Measurements from ENCODE around the gene RASSF8. TPM values are rescaled to one million over a fixed set of nuclear protein-coding genes. Genes with fewer than 3 reads are reported as not detected.

Gene RASSF8
- total RNA-seq, 4 donors from 2014 or later: 13.1 to 332 (median 23.5) TPM

DNA sequence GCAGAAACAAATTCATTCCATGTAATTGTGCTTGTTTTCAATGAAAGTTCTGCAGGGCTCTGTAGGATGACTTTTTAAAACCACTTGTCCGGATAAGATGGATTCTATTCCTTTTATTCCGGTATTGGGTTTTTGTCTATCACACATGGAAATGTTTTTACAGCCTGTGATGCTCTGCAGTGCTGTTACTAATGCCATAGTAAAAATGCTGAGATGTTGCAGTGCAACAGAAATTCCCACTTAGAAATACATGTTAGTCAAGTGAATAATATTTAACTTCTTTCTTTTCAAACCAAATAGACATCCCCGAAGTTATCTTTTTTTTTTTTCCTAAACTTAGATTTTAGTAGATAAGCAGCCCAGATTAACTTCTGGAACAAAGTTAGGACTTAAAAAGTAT is 71.9 kb downstream of the RASSF8 start:
- DNase-seq: no peak
- Histone ChIP-seq H3K4me3 (no peak overlapping the region), H3K4me1 (peaks cover 5 to 33% (median 8%) of the 10 kb centered on the region in 4 donors), H3K9me3 (no peaks in the 10 kb centered on the region), H3K27ac (peak overlapping the region in 2 of 4 donors; percentile 1 to 8), H3K27me3 (no peaks in the 10 kb centered on the region), H3K36me3 (no peaks in the 10 kb centered on the region)
- in situ Hi-C loops (cut with MboI; ENCODE audit: low pct_ligation_motif_present in 1 of 4, low pct_unique_long_range_greater_than_20kb in 1 of 4, low sequenced_read_pairs in 3 of 4): loop anchor here in 1 of 4 donors (25.0 kb wide), 1 partner anchor 593 kb away; no protein-coding TSS in a partner anchor
- WGBS, 2 donors (ENCODE audit: low coverage in 1 of 2): 68 to 70% methylated on average over 3 of the region's 3 CpGs
- TF ChIP-seq EP300 (IDR thresholded peaks at IDR 0.05; ENCODE audit: low read depth) (no peak), POLR2A (IDR thresholded peaks at IDR 0.05) (no peak), CTCF (IDR thresholded peaks at IDR 0.05) (no peak), POLR2AphosphoS5 (IDR thresholded peaks at IDR 0.05) (no peak)
- intact Hi-C loops (cut with DNase I; ENCODE audit: low total_unique reads): no loop called here

GRCh38 chr12:26031318-26031717 is 72.8 kb downstream of the RASSF8 start:
- Histone ChIP-seq H3K9me3 (no peaks in the 10 kb centered on the region), H3K4me3 (no peak overlapping the region), H3K4me1 (peaks cover 5 to 33% (median 8%) of the 10 kb centered on the region in 4 donors), H3K27ac (peak overlapping the region in 1 of 4 donors; percentile 9), H3K27me3 (no peaks in the 10 kb centered on the region), H3K36me3 (no peaks in the 10 kb centered on the region)
- in situ Hi-C loops (cut with MboI; ENCODE audit: low pct_ligation_motif_present in 1 of 4, low pct_unique_long_range_greater_than_20kb in 1 of 4, low sequenced_read_pairs in 3 of 4) (loop anchor here in 1 of 4 donors (25.0 kb wide), 1 partner anchor 594 kb away; no protein-coding TSS in a partner anchor), intact Hi-C loops (cut with DNase I; ENCODE audit: low total_unique reads) (no loop called here)
- no peak for DNase-seq
- TF ChIP-seq POLR2AphosphoS5 (IDR thresholded peaks at IDR 0.05) (no peak), POLR2A (IDR thresholded peaks at IDR 0.05) (no peak), EP300 (IDR thresholded peaks at IDR 0.05; ENCODE audit: low read depth) (no peak), CTCF (IDR thresholded peaks at IDR 0.05) (no peak)
- 75 to 79% methylated on average over 2 of the region's 2 CpGs for WGBS, 2 donors (ENCODE audit: low coverage in 1 of 2)

GRCh38 chr12:26031827-26032226 is 73.3 kb downstream of the RASSF8 start:
- Histone ChIP-seq H3K27me3 (no peaks in the 10 kb centered on the region), H3K4me1 (peaks cover 5 to 33% (median 8%) of the 10 kb centered on the region in 4 donors), H3K9me3 (no peaks in the 10 kb centered on the region), H3K36me3 (no peaks in the 10 kb centered on the region), H3K4me3 (no peak overlapping the region), H3K27ac (no peak overlapping the region)
- no peak for TF ChIP-seq EP300 (IDR thresholded peaks at IDR 0.05; ENCODE audit: low read depth)
- TF ChIP-seq CTCF (IDR thresholded peaks at IDR 0.05): no peak
- no peak for TF ChIP-seq POLR2A (IDR thresholded peaks at IDR 0.05)
- TF ChIP-seq POLR2AphosphoS5 (IDR thresholded peaks at IDR 0.05): no peak
- in situ Hi-C loops (cut with MboI; ENCODE audit: low pct_ligation_motif_present in 1 of 4, low pct_unique_long_range_greater_than_20kb in 1 of 4, low sequenced_read_pairs in 3 of 4): loop anchor here in 1 of 4 donors (25.0 kb wide), 1 partner anchor 595 kb away; no protein-coding TSS in a partner anchor
- no peak for DNase-seq
- intact Hi-C loops (cut with DNase I; ENCODE audit: low total_unique reads): no loop called here

DNA sequence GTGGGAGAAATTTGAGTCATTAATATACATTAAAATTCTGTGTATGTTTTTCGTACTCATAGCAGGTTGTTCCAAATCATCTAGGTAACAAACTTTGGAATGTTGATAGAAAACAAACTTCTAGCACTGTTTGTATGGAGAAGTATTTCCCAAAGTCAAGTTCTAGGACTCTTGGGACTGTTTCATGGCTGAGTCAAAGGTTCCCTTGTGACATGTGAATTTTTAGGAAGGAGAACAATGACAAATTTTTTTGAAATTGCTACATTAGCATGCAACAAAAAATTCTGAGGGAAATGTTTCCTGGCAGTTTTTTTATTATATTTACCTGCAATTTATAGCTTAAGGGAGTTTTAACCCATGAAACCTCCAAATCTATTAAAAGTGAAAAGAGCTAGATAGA is 73.8 kb downstream of the RASSF8 start:
- H3K27me3 ChIP-seq: no peaks in the 10 kb centered on the region
- DNase-seq: no peak
- 80 to 83% methylated on average over 1 of the region's 1 CpG for WGBS, 2 donors (ENCODE audit: low coverage in 1 of 2)
- H3K4me3 ChIP-seq: no peak overlapping the region
- H3K27ac ChIP-seq: no peak overlapping the region
- TF ChIP-seq POLR2A (IDR thresholded peaks at IDR 0.05) (no peak), EP300 (IDR thresholded peaks at IDR 0.05; ENCODE audit: low read depth) (no peak), POLR2AphosphoS5 (IDR thresholded peaks at IDR 0.05) (no peak), CTCF (IDR thresholded peaks at IDR 0.05) (no peak)
- no peaks in the 10 kb centered on the region for H3K36me3 ChIP-seq
- H3K4me1 ChIP-seq: peaks cover 5 to 33% (median 8%) of the 10 kb centered on the region in 4 donors
- intact Hi-C loops (cut with DNase I; ENCODE audit: low total_unique reads): no loop called here
- H3K9me3 ChIP-seq: no peaks in the 10 kb centered on the region
- in situ Hi-C loops (cut with MboI; ENCODE audit: low pct_ligation_motif_present in 1 of 4, low pct_unique_long_range_greater_than_20kb in 1 of 4, low sequenced_read_pairs in 3 of 4): loop anchor here in 1 of 4 donors (25.0 kb wide), 1 partner anchor 595 kb away; no protein-coding TSS in a partner anchor
